ENCODE measurements around the gene LRRC8E. TPM values are rescaled to one million over a fixed set of nuclear protein-coding genes. Genes with fewer than 3 reads are reported as not detected.

The LRRC8E gene
- total RNA-seq, 6 experiments from 2014 or later = 4.9 to 7.3 (median 6.1) TPM

DNA sequence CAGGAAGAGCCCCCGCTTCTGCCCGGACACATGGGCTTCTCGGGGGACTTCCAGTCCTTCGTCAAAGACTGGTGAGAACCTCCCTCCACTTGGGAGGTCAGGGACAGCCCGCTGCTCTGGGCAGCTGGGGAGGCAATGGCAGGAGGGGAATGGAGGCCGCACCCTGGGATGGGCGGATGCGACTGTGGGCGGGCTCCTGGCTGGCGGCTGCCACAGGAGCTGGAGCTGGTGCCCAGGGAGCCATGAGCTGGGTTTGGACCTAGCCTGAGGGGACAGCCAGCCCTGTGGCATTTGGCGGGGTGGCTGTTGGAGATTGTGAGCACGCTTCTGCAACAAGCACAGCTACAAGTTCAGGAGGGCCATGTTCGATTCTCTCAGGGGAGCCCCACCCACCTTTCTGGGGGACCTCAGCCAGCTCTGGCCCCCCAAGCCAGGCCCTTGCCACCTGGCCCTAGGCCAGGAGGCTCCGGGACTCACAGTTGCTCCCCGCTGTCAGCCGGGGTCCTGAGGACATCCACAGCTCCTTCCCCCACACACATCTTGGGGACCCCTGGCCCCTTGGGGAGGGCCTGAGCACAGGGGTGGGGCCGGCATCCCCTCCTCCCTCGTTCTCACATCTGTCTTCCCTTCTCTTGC lies 23.3 kb downstream of the LRRC8E start:
- no peak overlapping the region for H3K4me3 Mint-ChIP-seq
- no peak for TF ChIP-seq CTCF (IDR thresholded peaks at IDR 0.05)
- H3K27me3 Mint-ChIP-seq (ENCODE audit: insufficient read depth) = peaks cover 6% of the 10 kb centered on the region
- H3K9me3 Mint-ChIP-seq = no peaks in the 10 kb centered on the region
- peaks cover 5% of the 10 kb centered on the region; the same call in 1 of the 2 replicates for H3K36me3 Mint-ChIP-seq (ENCODE audit: low read depth)
- no peak overlapping the region for H3K27ac Mint-ChIP-seq
- no peak for DNase-seq
- H3K4me1 Mint-ChIP-seq (ENCODE audit: low read depth) = peaks cover 6% of the 10 kb centered on the region; the same call in 1 of the 2 replicates

DNA sequence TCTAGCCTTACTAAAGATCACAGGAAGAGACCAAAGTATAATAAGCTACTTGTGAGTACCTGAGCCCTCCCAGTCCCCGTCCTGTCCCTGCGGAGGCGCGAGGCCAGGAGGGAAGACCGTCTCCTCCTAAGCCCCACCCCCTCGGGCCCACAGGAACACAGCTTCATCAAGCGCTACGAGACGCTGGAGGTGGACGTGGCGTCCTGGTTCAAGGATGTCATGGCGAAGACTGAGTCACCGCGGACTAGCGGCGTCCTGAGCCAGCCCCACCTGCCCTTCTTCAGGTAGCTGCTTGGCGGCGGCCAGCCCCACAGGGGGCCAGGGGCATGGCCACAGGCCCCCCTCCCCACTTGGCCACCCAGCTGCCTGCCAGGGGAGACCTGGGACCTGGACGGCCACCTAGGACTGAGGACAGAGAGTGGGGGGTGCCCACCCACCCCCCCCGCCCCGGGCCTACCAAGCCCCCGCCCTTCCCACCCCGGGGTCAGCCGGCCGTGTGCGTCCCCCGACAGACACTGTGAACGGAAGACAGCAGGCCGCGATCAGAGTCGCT lies 23.9 kb downstream of the LRRC8E start:
- DNase-seq = no peak
- Mint-ChIP-seq H3K4me3 (no peak overlapping the region), H3K9me3 (no peaks in the 10 kb centered on the region), H3K27me3 (ENCODE audit: insufficient read depth) (peaks cover 9% of the 10 kb centered on the region), H3K4me1 (ENCODE audit: low read depth) (peaks cover 11% of the 10 kb centered on the region), H3K36me3 (ENCODE audit: low read depth) (peaks cover 5% of the 10 kb centered on the region; the same call in 1 of the 2 replicates), H3K27ac (no peak overlapping the region)
- no peak for TF ChIP-seq CTCF (IDR thresholded peaks at IDR 0.05)

DNA sequence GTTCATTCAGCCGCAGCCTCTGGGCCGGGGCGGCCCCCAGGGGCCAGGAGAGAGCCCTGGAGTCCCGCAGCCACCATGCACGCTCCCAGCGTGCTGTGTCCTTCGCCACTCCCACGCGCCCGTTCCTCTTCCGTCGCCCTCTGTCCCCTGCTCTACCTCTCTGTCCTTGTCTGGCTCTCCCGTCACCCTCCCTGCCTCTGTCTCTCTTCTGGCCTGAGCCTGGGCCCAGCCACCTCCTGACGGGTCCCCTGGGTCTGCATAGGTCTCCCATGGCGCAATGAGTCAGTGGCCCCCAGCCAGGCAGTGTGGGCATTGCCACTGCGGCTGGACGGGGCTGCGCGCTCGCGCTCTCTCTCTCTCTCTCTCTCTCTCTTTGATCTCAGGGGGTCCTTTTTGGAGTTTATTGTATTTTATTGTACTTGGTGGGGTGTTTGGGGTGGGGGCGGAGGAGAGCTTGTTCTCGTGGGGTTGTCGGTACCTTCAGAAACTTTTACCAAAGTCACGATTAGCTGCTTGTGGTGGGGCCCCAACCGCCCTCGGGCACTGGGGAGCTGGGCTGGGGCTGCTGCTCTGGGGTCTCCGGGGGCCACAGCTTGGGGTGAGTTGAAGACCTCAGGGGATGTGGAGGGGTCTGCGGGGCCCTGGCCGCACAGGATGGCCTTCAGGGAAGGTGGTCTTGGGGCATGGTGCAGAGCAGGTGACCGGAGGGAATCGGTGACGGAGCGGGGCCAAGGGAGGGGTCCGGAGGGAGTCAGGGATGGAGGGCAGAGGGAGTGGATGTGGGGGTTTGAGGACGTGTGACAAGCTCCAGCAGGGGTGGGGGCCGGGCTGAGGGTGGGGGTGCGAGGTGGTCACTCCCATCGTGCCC lies 24.6 kb downstream of the LRRC8E start:
- Mint-ChIP-seq H3K36me3 (ENCODE audit: low read depth) (peaks cover 5% of the 10 kb centered on the region; the same call in 1 of the 2 replicates), H3K27me3 (ENCODE audit: insufficient read depth) (peaks cover 9% of the 10 kb centered on the region), H3K4me3 (no peak overlapping the region), H3K27ac (no peak overlapping the region), H3K4me1 (ENCODE audit: low read depth) (peaks cover 11% of the 10 kb centered on the region), H3K9me3 (no peaks in the 10 kb centered on the region)
- no peak for TF ChIP-seq CTCF (IDR thresholded peaks at IDR 0.05)
- no peak for DNase-seq

DNA sequence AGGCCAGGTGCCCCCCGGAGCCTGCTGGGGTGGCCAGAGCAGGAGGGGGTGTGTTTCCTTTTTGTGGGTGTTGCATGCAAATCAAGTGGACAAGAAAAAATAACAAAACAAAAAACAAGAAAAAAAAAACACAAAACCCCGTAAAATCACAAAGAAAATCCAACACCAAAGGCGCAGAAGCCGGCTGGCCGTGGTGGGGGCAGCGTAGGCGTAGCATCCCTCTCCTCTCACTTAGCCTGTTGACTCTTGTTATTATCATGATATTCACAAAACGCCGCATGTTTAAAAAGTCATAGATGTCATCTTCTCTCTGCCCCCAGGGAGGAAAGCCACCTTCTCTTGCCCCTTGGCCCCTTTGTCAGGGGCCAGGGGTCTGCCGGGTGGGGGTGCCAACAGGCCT lies 25.3 kb downstream of the LRRC8E start:
- Mint-ChIP-seq H3K36me3 (ENCODE audit: low read depth) (peaks cover 5% of the 10 kb centered on the region; the same call in 1 of the 2 replicates), H3K4me3 (no peak overlapping the region), H3K9me3 (no peaks in the 10 kb centered on the region), H3K27ac (no peak overlapping the region), H3K27me3 (ENCODE audit: insufficient read depth) (peaks cover 9% of the 10 kb centered on the region), H3K4me1 (ENCODE audit: low read depth) (peaks cover 11% of the 10 kb centered on the region)
- no peak for TF ChIP-seq CTCF (IDR thresholded peaks at IDR 0.05)
- DNase-seq = no peak

DNA sequence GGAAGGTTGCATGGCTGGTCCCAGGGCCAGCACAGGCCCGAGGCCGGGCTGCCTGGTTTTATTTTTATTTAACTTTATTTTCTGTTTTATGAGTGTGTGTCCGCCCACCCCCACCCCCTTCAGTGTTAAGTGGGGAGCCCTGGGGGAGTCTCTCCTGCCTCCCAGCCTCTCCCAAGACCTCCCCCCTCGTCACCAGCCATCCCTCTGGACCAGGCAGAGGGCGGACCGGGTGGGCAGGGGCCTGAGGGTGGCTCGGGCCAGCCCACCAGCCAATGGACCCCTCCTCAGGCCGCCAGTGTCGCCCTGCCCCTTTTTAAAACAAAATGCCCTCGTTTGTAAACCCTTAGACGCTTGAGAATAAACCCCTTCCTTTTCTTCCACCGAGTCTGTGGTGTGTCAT lies 25.8 kb downstream of the LRRC8E start:
- Mint-ChIP-seq H3K27me3 (ENCODE audit: insufficient read depth) (peaks cover 9% of the 10 kb centered on the region), H3K9me3 (no peaks in the 10 kb centered on the region), H3K4me1 (ENCODE audit: low read depth) (peaks cover 11% of the 10 kb centered on the region), H3K27ac (no peak overlapping the region), H3K4me3 (no peak overlapping the region), H3K36me3 (ENCODE audit: low read depth) (peaks cover 5% of the 10 kb centered on the region; the same call in 1 of the 2 replicates)
- TF ChIP-seq CTCF (IDR thresholded peaks at IDR 0.05) = no peak
- DNase-seq = no peak

All from HFFc6 (cell line).